K562 (cell line): ENCODE data around the gene AHSG. TPM values are rescaled to one million over a fixed set of nuclear protein-coding genes. Genes with fewer than 3 reads are reported as not detected.

Source experiments
- ATAC-seq: fragments of 200-7000 bp; cut with Tn5 transposase; 3 replicates; pipeline ENCODE4 v1.9.1; 2020; ENCODE audit warnings: moderate library complexity
- BruUV-seq: library from RNA; stranded (reverse); fragments of 400-500 nt; replicated peaks from 2 replicates; lab custom pipeline; 2021; lab: Mats Ljungman, UMichigan
- CTCF ChIA-PET: fragments of 300-600 bp; formaldehyde crosslinking; extraction: SDS; loops from one replicate; lab custom pipeline; 2021; ENCODE audit warnings: low intra/inter-chr PET ratio; lab: Yijun Ruan, JAX
- POLR2A ChIA-PET: fragments of 300-600, 350-650 bp; sonication (Branson Sonifier 250); formaldehyde crosslinking; extraction: SDS; loops from one replicate; lab custom pipeline; 2021; ENCODE audit warnings: antibody characterized with exemption, inconsistent platforms; lab: Yijun Ruan, JAX
- DNase-seq, 4 experiments: peaks; one replicate each; pipeline versions ENCODE4 v3.0.0 to v3.0.0-alpha.2; 2011 to 2018; ENCODE audit warnings: low spot score in 3 of 4, mixed read lengths in 3 of 4; ENCODE audit errors: extremely low read depth in 1 of 4
- FAIRE-seq: peaks from 2 replicates; lab custom pipeline; 2011; peaks lifted over from hg19 to GRCh38; lab: Jason Lieb, UNC
- H2AFZ ChIP-seq: 2 replicates; pipeline ENCODE4 v1.6.0; 2011; ENCODE audit warnings: low read depth, low read length, control low read depth, inconsistent platforms
- H3K27ac ChIP-seq: fragments of 200-600 bp; 3 replicates; pipeline ENCODE4 v1.8.0; 2011; ENCODE audit warnings: low read depth, mild to moderate bottlenecking, control low read depth, inconsistent platforms, low read length, moderate library complexity, mixed read lengths; ENCODE audit errors: extremely low read depth
- H3K27me3 ChIP-seq, 2 experiments: fragments of 300-600 bp in 1 of 2; 2 replicates in 1 of 2; 3 replicates in 1 of 2; pipeline versions ENCODE4 v1.6.0 to v1.8.0; 2011; ENCODE audit warnings: inconsistent platforms in 2 of 2, low read length in 2 of 2, mild to moderate bottlenecking in 1 of 2, mixed read lengths in 1 of 2, moderate library complexity in 1 of 2; ENCODE audit not compliant: control insufficient read depth in 2 of 2, insufficient read depth in 2 of 2
- H3K36me3 ChIP-seq: fragments of 300-600 bp; 3 replicates; pipeline ENCODE4 v1.8.0; 2011; ENCODE audit warnings: mild to moderate bottlenecking, low read length, inconsistent platforms; ENCODE audit not compliant: control insufficient read depth, insufficient read depth
- H3K4me1 ChIP-seq, 2 experiments: fragments of 200-600 bp in 1 of 2; replicated peaks in 1 of 2; 2 replicates in 1 of 2; 3 replicates in 1 of 2; pipeline versions ENCODE4 v1.5.1 to v1.8.0; 2011; ENCODE audit warnings: inconsistent platforms in 2 of 2, low read length in 2 of 2, mild to moderate bottlenecking in 1 of 2, mixed read lengths in 1 of 2, moderate library complexity in 1 of 2; ENCODE audit not compliant: control insufficient read depth in 2 of 2, insufficient read depth in 2 of 2
- H3K4me2 ChIP-seq: 2 replicates; pipeline ENCODE4 v1.6.1; 2011; ENCODE audit warnings: low read length, control low read depth, inconsistent platforms, mixed read lengths; ENCODE audit not compliant: insufficient read depth
- H3K4me3 ChIP-seq: fragments of 200-600 bp; sonication (generic), shearing (Covaris generic); 2 replicates; pipeline ENCODE4 v1.5.1; 2016; ENCODE audit warnings: control low read depth, inconsistent platforms
- H3K79me2 ChIP-seq: fragments of 200-600 bp; 3 replicates; pipeline ENCODE4 v1.8.0; 2011; ENCODE audit warnings: low read length, inconsistent platforms; ENCODE audit not compliant: control insufficient read depth, insufficient read depth
- H3K9ac ChIP-seq, 2 experiments: 2 replicates each; pipeline versions ENCODE4 v1.6.0 to v1.6.1; 2011; ENCODE audit warnings: low read depth in 2 of 2, low read length in 2 of 2, control low read depth in 1 of 2, inconsistent platforms in 1 of 2, mild to moderate bottlenecking in 1 of 2, mixed read lengths in 1 of 2; ENCODE audit not compliant: insufficient read depth in 1 of 2
- H3K9me1 ChIP-seq: one replicate; pipeline ENCODE4 v1.6.0; 2011; ENCODE audit warnings: inconsistent platforms, mild to moderate bottlenecking, low read length, moderate library complexity; ENCODE audit not compliant: control insufficient read depth, insufficient read depth
- H3K9me3 ChIP-seq: replicated peaks from 2 replicates; pipeline ENCODE4 v1.5.1; 2011; ENCODE audit warnings: low read depth, low read length, inconsistent platforms; ENCODE audit not compliant: control insufficient read depth, insufficient read depth
- H4K20me1 ChIP-seq: replicated peaks from 2 replicates; pipeline ENCODE4 v1.6.1; 2011; ENCODE audit warnings: low read length, inconsistent platforms, mixed read lengths; ENCODE audit not compliant: control insufficient read depth, insufficient read depth
- FOXK1 ChIP-seq: sonication (generic); formaldehyde crosslinking; IDR thresholded peaks from 2 replicates; pipeline ENCODE4 v1.8.0; 2022; ENCODE audit warnings: missing genetic modification reagents, mild to moderate bottlenecking, borderline replicate concordance
- MLX ChIP-seq, 2 experiments: fragments of 450-650 bp in 1 of 2; sonication (generic) in 1 of 2; formaldehyde crosslinking; conservative IDR thresholded peaks; 2 replicates each; pipeline versions ENCODE4 v1.4.0 to v1.8.1; 2020 to 2022; ENCODE audit warnings: mild to moderate bottlenecking in 1 of 2, missing genetic modification reagents in 1 of 2
- OTX1 ChIP-seq: fragments of 450-650 bp; formaldehyde crosslinking; IDR thresholded peaks from 2 replicates; pipeline ENCODE4 v1.4.0; 2022; ENCODE audit warnings: mild to moderate bottlenecking
- PURB ChIP-seq: sonication (generic); formaldehyde crosslinking; IDR thresholded peaks from 2 replicates; pipeline ENCODE4 v1.9.0; 2021; ENCODE audit warnings: low read depth, mild to moderate bottlenecking, missing genetic modification reagents
- RBFOX2 ChIP-seq: fragments of 200-400 bp; formaldehyde crosslinking; IDR thresholded peaks from 2 replicates; pipeline ENCODE4 v1.6.1; 2017; ENCODE audit warnings: low read depth, mild to moderate bottlenecking, low read length, moderate library complexity
- SMC3 ChIP-seq: conservative IDR thresholded peaks from 2 replicates; pipeline ENCODE4 v1.6.1; 2011; ENCODE audit warnings: low read depth, low read length, improper control_type of control experiment; ENCODE audit not compliant: insufficient read depth
- SPI1 ChIP-seq: IDR thresholded peaks from 2 replicates; pipeline ENCODE4 v1.6.1; 2011; ENCODE audit warnings: low read depth, low read length, control low read depth, borderline replicate concordance
- ZNF699 ChIP-seq: fragments of 250-450 bp; sonication (Bioruptor Pico); IDR thresholded peaks from 2 replicates; pipeline ENCODE4 v1.8.0; 2021; ENCODE audit warnings: mild to moderate bottlenecking, moderate library complexity; ENCODE audit not compliant: insufficient replicate concordance
- WGBS: fragments of 100-300 bp; shearing (Covaris generic); methylation state at CpG from one replicate; pipeline ENCODE4 v1.1.6; 2016; ENCODE audit warnings: low coverage, mixed read lengths; ENCODE audit not compliant: insufficient coverage; ENCODE audit errors: missing lambda C conversion rate; 5-methylcytosine and 5-hydroxymethylcytosine counted together
- in situ Hi-C: fragments of 300-500 bp; cut with MboI; formaldehyde crosslinking; loops from 4 replicates; pipeline ENCODE4 v1.15.0; 2018; ENCODE audit warnings: inconsistent platforms, mixed read lengths
- intact Hi-C: fragments of 100-400 bp; cut with micrococcal nuclease; formaldehyde crosslinking; loops from 2 replicates; pipeline ENCODE4 v1.14.2; 2022
- polyA plus RNA-seq, 8 experiments: library from polyadenylated mRNA; depleted of rRNA in 4 of 8; stranded (reverse) in 5 of 8; unstranded in 3 of 8; fragments of >200 nt; fragmentation: Nextera tagmentation in 2 of 8; fragmentation: Illumina TruSeq in 1 of 8; extraction: Ambion mirVana in 2 of 8; extraction: Trizol in 1 of 8; gene quantifications; 2 replicates each; pipeline versions ENCODE4 v1.2.1 to v1.2.3, GENCODE V29; 2011 to 2014; ENCODE audit warnings: inconsistent platforms in 1 of 8, missing spikeins in 1 of 8
- total RNA-seq, 7 experiments: library from RNA; depleted of rRNA in 6 of 7; stranded (reverse); fragments of >200 nt in 6 of 7; fragmentation: Illumina TruSeq in 2 of 7; extraction: Trizol in 2 of 7; gene quantifications; 2 replicates each; pipeline versions ENCODE4 v1.2.1 to v1.2.3, GENCODE V29; 2011 to 2021; ENCODE audit warnings: low replicate concordance in 1 of 7
- TF ChIP-seq, protein P1 (sequence below), 2 experiments: IDR thresholded peaks; 2 replicates each; pipeline ENCODE4 v1.6.1; 2011; ENCODE audit warnings: borderline replicate concordance in 1 of 2, control low read depth in 1 of 2, low read depth in 1 of 2, low read length in 1 of 2, mild to moderate bottlenecking in 1 of 2, mixed read lengths in 1 of 2, moderate library complexity in 1 of 2; ENCODE audit not compliant: insufficient read depth in 1 of 2, insufficient read length in 1 of 2, poor library complexity in 1 of 2, severe bottlenecking in 1 of 2; ENCODE audit errors: extremely low read depth in 1 of 2

Gene AHSG
- total and polyA plus RNA-seq, 9 of the 15 experiments (the other 6 are each of a cell fraction or from before 2014, with no cell fraction given) = 0.69 TPM; not detected in 8

- TF ChIP-seq, protein P1, sequence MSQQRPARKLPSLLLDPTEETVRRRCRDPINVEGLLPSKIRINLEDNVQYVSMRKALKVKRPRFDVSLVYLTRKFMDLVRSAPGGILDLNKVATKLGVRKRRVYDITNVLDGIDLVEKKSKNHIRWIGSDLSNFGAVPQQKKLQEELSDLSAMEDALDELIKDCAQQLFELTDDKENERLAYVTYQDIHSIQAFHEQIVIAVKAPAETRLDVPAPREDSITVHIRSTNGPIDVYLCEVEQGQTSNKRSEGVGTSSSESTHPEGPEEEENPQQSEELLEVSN (IDR thresholded peaks at IDR 0.05; ENCODE audit: borderline replicate concordance in 1 of 2, extremely low read depth in 1 of 2, insufficient read depth in 1 of 2, insufficient read length in 1 of 2, low read depth in 1 of 2, low read length in 1 of 2, poor library complexity in 1 of 2, severe bottlenecking in 1 of 2) = no peak
- no peak for TF ChIP-seq ZNF699
- 0 out of 2 replicates have a peak, but pooled peaks have one; percentile 73 for TF ChIP-seq OTX1 (CRISPR knock-in tag)
These were observed 41.8 kb upstream of the AHSG start (continued) for GRCh38 chr3:186570941-186571643.

GRCh38 chr3:186571644-186572013 lies 41.2 kb upstream of the AHSG start:
- FAIRE-seq = no peak
- WGBS = 0% methylated on average over 2 of the region's 2 CpGs
- H3K36me3 ChIP-seq = peaks cover 47% of the 10 kb centered on the region
- peak overlapping the region; percentile 95 for H3K9ac ChIP-seq
- H3K4me1 ChIP-seq = peaks cover 0 to 11% of the 10 kb centered on the region in 2 experiments; a peak in 3 of 5 replicates
- ATAC-seq = no peak
- no peak for DNase-seq
- peaks cover 54% of the 10 kb centered on the region for H3K79me2 ChIP-seq
- H3K9me1 ChIP-seq = no peaks in the 10 kb centered on the region
- ChIA-PET POLR2A (interaction anchor here (0.5 to 5.3 kb wide), 9 partner anchors 13 to 618 kb away, joined by 3 to 64 read pairs (median 3); no protein-coding TSS in a partner anchor), CTCF (no interaction called here)
- in situ Hi-C loops (no loop called here), intact Hi-C loops (no loop called here)
- no peak overlapping the region for H2AFZ ChIP-seq
- peak overlapping the region; percentile 96 for H3K4me3 ChIP-seq
- no peaks in the 10 kb centered on the region for H3K27me3 ChIP-seq
- H3K9me3 ChIP-seq = no peaks in the 10 kb centered on the region
- peak; percentile 44 for TF ChIP-seq RBFOX2
- no peak for TF ChIP-seq PURB (CRISPR knock-in tag)
- TF ChIP-seq SMC3 = no peak
- no peak for TF ChIP-seq MLX (CRISPR knock-in tag; conservative IDR thresholded peaks at IDR 0.05)
- TF ChIP-seq SPI1 = peak; percentile 78
- no peak for TF ChIP-seq FOXK1 (CRISPR knock-in tag)
- no peaks in the 10 kb centered on the region for H4K20me1 ChIP-seq
- BruUV-seq = no TSS peak
- peak overlapping the region; percentile 100 for H3K4me2 ChIP-seq
- H3K27ac ChIP-seq = no peak overlapping the region
